ENCODE measurements around the gene SOX8. TPM values are rescaled to one million over a fixed set of nuclear protein-coding genes. Genes with fewer than 3 reads are reported as not detected.
"Not testable (repeated sequence)": the region's sequence is repeated elsewhere in the genome, so short reads cannot be mapped to it uniquely, and the experiment has no call there.

The SOX8 gene
- total RNA-seq (2014; rRNA removed; shearing (Covaris generic)) = 0.97 and 1.5 TPM in 2 replicates
- 1.8 and 2.6 TPM in 2 replicates for polyA plus RNA-seq (2014; cell fraction: nucleus; rRNA removed)

- no peak for DNase-seq (ENCODE audit: extremely low read depth, low read depth)
These were observed at the start of gene SOX8 for GRCh38 chr16:981695-982144. SOX8 (plus strand) TSS chr16:981770; CDS start chr16:981923, 153 bp downstream.

DNA sequence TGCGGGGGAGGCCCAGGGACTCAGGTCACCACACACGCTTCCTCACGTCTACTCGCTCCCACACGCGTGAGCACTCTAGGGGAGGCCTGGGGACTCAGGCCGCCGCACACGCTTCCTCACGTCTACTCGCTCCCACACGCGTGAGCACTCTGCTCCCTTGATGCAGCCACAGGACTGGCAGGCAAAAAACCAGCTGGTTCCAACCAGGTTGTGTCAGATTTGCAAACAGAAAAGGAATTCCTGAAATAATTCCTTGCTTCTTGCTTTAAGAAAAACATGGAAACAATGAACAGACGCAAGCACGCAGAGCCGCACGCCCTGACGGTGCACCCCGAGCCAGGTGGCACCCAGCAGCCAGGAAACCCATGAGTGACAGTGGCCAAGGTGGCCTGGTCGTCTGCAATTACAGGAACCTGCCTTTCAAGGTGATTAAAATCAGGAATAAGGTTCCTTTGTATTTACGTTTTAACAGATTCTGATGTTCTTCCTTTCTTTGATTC, 48.7 kb upstream of the SOX8 start:
- DNase-seq (ENCODE audit: extremely low read depth, low read depth) = no peak

GRCh38 chr16:933581-933980, 48.0 kb upstream of the SOX8 start:
- DNase-seq (ENCODE audit: extremely low read depth, low read depth) = no peak

GRCh38 chr16:934178-934577, 47.4 kb upstream of the SOX8 start:
- no peak for DNase-seq (ENCODE audit: extremely low read depth, low read depth)

- no peak for DNase-seq (ENCODE audit: extremely low read depth, low read depth)
These were observed 45.9 kb upstream of the SOX8 start for GRCh38 chr16:935684-936083.

DNA sequence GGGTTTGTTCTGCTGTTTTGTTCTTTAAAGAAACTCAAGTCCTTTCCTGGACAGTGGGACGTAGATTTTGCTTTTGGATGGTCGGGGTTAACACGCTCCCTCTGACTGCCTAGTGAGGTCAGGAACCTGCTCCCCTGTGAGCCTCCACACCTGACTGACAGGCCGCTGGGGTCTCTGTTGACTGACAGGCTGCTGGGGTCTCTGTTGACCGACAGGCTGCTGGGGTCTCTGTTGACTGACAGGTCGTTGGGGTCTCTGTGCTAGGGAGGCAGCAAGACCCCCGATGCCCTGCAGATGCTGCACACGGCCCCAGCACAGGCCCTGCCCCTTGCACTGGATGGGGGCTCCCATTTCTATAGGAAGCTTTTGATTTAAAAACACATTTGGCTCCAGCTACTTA, 44.3 kb upstream of the SOX8 start:
- DNase-seq (ENCODE audit: extremely low read depth, low read depth) = no peak

GRCh38 chr16:937723-938122, 43.8 kb upstream of the SOX8 start:
- DNase-seq (ENCODE audit: extremely low read depth, low read depth) = no peak

GRCh38 chr16:938136-938535, 43.4 kb upstream of the SOX8 start:
- no peak for DNase-seq (ENCODE audit: extremely low read depth, low read depth)

GRCh38 chr16:938752-939151, 42.8 kb upstream of the SOX8 start:
- no peak for DNase-seq (ENCODE audit: extremely low read depth, low read depth)

GRCh38 chr16:939311-939710, 42.3 kb upstream of the SOX8 start:
- no peak for DNase-seq (ENCODE audit: extremely low read depth, low read depth)

- no peak for DNase-seq (ENCODE audit: extremely low read depth, low read depth)
These were observed 41.6 kb upstream of the SOX8 start for GRCh38 chr16:939941-940340.

- DNase-seq (ENCODE audit: extremely low read depth, low read depth) = no peak
These were observed 39.0 kb upstream of the SOX8 start for GRCh38 chr16:942436-943060.

DNA sequence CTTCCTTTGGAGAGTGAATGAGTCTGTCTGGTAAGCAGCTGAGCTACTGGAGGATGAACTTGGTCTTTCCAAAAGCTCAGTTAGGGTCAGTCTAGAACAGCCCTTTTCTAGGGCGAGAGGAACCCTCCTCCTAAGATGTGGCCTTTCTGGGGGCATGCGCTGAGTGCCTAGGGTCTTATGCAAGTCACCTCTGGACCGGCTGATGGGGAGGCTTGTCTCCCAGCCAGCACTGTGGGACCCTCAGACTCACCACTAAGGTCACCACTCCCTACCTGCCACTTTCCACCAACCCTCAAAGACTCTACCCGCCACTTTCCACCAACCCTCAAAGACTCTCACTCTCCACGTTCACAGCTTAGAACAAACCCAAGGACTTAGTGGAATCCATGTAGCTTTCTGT, 37.6 kb upstream of the SOX8 start:
- no peak for DNase-seq (ENCODE audit: extremely low read depth, low read depth)

DNA sequence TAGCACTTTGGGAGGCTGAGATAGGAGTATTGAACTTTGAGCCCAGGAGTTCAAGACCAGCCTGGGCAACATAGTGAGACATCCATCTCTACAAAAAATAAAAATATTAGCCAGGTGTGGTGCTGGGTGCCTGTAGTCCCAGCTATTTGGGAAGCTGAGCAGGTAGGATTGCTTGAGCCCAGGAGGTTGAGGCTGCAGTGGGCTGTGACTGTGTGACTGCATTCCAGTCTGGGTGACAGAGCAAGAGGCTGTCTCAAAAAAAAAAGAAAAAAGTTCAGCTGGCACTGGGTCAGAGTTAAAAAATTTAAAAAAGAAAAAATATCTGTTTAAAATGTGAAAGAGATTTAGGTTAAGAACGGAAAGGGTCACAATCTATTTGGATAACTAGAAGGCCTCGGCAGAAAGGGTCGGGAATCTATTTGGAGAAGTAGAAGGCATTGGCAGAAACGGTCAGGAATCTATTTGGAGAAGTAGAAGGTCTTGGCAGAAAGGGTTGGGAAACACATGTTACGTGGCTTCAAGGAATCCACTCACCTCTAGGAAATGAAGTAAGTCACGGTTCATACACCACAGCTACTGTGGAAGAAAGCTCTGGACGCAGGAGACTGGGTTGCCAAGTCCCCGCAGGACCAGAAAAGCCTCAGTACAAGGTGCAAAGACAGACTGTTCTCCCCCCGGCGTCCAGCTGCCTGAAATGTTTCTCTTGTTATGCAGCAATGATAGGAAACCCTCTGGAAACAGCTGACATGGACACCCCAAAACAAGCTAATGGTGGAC, 36.1 kb upstream of the SOX8 start:
- DNase-seq (ENCODE audit: extremely low read depth, low read depth) = no peak

- DNase-seq (ENCODE audit: extremely low read depth, low read depth) = no peak
These were observed 35.5 kb upstream of the SOX8 start for GRCh38 chr16:946048-946395.

DNA sequence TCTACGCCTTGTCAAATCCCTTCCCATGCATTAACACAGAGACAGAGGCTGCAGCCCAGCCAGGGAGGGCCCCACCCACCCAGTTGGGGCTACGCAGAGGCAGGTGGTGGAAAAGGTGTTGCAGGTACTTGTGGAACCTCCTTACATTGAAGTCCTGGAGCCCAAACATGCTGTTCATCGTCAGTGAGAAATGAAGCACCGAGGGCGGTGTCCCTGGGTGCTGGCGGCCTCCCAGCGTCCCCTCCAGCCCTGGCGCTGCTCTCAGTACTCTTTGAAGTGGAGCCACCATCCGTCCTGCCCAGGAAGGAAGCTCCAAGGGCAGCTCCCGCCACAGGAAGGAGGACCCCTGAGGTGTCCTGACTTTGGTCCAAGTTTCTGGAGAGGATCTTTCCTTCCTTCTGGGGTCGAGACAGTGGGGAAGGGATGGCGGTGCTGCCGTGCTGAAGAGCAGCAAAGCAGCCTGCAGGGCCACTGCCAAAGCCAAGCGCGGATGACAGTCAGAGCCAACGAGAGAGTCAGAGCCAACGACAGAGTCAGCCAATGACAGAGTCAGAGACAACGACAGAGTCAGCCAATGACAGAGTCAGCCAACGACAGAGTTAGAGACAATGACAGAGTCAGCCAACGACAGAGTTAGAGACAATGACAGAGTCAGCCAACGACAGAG, 34.2 kb upstream of the SOX8 start:
- no peak for DNase-seq (ENCODE audit: extremely low read depth, low read depth)

- DNase-seq (ENCODE audit: extremely low read depth, low read depth) = not testable (repeated sequence)
These were observed 33.7 kb upstream of the SOX8 start for GRCh38 chr16:947922-948303.

GRCh38 chr16:948767-949166, 32.8 kb upstream of the SOX8 start:
- not testable (repeated sequence) for DNase-seq (ENCODE audit: extremely low read depth, low read depth)

GRCh38 chr16:950733-951573, 30.6 kb upstream of the SOX8 start:
- not testable (repeated sequence) for DNase-seq (ENCODE audit: extremely low read depth, low read depth)

DNA sequence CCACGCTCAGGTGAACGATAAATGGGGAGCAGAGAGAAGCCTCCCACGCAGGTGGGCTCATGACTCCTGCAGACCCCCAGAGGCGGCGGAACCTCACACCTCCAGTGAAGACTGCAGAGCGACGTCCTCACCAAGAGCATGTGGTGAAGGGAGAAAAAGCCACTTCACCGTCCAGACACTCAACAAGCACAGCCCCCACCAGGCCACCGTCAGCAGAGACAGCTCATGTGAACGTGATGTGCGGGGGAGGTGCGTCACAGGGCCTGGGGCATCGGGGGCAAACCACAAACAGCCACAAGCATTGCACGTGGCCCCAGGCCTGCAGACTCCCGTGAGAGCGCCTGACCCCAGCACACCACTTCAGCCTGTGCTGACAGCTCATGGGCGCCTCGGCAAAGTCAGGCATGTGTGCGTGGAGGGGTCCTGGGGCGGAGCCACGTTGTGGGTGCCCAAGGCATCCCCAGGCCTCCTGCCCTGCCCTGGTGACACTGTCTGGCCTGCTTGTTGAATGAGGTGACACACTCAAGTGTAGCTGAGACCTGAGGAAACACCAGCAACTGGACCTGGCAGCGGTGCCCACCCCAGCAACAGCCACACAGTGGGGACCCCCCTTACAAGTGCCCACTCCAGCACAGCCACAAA, 29.8 kb upstream of the SOX8 start:
- no peak for DNase-seq (ENCODE audit: extremely low read depth, low read depth)
